ENCODE data around the gene ROR1. TPM values are rescaled to one million over a fixed set of nuclear protein-coding genes. Genes with fewer than 3 reads are reported as not detected.

Gene ROR1
- polyA plus RNA-seq, 1 of the 3 experiments (the other 2 are of a cell fraction): 4.0 TPM

DNA sequence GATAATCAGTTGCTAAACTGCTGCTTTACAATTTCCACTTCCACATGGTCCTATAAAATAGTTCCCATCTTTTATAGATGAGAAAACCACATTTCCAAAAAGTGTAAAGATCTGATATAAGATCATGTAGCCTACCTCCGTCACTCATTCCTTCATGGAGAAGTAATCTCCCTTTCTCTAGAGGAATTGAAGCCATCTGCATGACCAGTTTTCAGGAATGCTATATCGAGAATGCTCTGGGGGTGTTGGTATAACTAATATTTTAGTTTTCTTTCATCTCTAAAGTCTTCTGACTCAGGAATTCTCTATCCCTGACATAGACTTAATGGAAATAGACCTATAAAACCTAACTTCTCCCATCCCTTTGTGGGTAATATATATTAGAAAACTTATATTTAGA, 256.6 kb downstream of the ROR1 start:
- ChIA-PET POLR2A (no interaction called here), CTCF (interaction anchor here (1.6 kb wide), 1 partner anchor 13 kb away, joined by 3 read pairs; no protein-coding TSS in a partner anchor)
- Histone ChIP-seq H3F3A (replicated peaks; ENCODE audit: insufficient read depth) (no peaks in the 10 kb centered on the region), H3K27me3 (ENCODE audit: insufficient read depth) (no peaks in the 10 kb centered on the region), H3K36me3 (replicated peaks in 1 of 2; ENCODE audit: control insufficient read depth in 1 of 2, insufficient read depth in 2 of 2, low read length in 1 of 2) (no peaks in the 10 kb centered on the region), H3K79me2 (ENCODE audit: insufficient read depth) (no peaks in the 10 kb centered on the region), H3K4me1 (ENCODE audit: control insufficient read depth in 1 of 2, insufficient read depth in 2 of 2, low read depth in 1 of 2, low read length in 1 of 2) (no peaks in the 10 kb centered on the region; a peak in 1 of 4 replicates), H4K20me1 (ENCODE audit: insufficient read depth) (no peaks in the 10 kb centered on the region), H3K9me3 (no peaks in the 10 kb centered on the region), H3K9ac (no peak overlapping the region), H3K9me2 (no peaks in the 10 kb centered on the region), H2AFZ (ENCODE audit: low read depth) (no peak overlapping the region), H3K4me2 (no peak overlapping the region), H3K4me3 (ENCODE audit: low read depth in 2 of 2, low read length in 1 of 2) (no peak overlapping the region), H3K27ac (ENCODE audit: low read depth in 2 of 2, low read length in 1 of 2) (no peak overlapping the region)
- no peak for DNase-seq
- 85% methylated on average over 2 of the region's 2 CpGs for WGBS (ENCODE audit: low lambda C conversion rate)
- TF ChIP-seq YY1 (IDR thresholded peaks at IDR 0.05; ENCODE audit: low read depth): no peak

DNA sequence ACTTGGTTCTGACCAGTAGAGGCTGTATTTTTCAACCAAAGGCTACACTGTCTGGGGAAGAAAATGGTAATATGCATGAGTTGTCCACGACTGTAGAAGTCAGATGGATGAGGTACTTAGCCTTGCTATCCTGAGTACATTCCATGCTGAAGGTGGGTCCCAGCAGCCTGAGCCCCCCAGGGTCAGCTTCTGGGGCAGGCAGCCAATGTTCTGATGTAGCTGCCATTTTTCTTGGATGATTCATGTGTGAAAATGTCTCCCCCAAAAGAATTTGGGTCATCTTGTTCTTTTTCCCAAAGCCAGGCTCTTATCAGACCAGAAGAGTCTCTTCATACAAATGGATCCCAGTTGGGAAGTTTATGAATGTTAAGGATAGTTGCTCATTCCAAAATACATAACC, 257.4 kb downstream of the ROR1 start:
- H4K20me1 ChIP-seq (ENCODE audit: insufficient read depth): no peaks in the 10 kb centered on the region
- H3K9me2 ChIP-seq: no peaks in the 10 kb centered on the region
- no peak overlapping the region for H3K4me2 ChIP-seq
- WGBS (ENCODE audit: low lambda C conversion rate): 73% methylated on average over 1 of the region's 1 CpG
- ChIA-PET CTCF (interaction anchor here (1.6 kb wide), 1 partner anchor 13 kb away, joined by 3 read pairs; no protein-coding TSS in a partner anchor), POLR2A (no interaction called here)
- 0 out of 4 replicates have a peak overlapping the region, but pooled peaks of 1 of the 2 experiments have one; percentile 3 for H3K27ac ChIP-seq (ENCODE audit: low read depth in 2 of 2, low read length in 1 of 2)
- H3K36me3 ChIP-seq (replicated peaks in 1 of 2; ENCODE audit: control insufficient read depth in 1 of 2, insufficient read depth in 2 of 2, low read length in 1 of 2): no peaks in the 10 kb centered on the region
- DNase-seq: no peak
- no peak overlapping the region for H2AFZ ChIP-seq (ENCODE audit: low read depth)
- TF ChIP-seq FOSL2 (IDR thresholded peaks at IDR 0.05; ENCODE audit: borderline replicate concordance, low read depth): no peak
- TF ChIP-seq, protein P1, sequence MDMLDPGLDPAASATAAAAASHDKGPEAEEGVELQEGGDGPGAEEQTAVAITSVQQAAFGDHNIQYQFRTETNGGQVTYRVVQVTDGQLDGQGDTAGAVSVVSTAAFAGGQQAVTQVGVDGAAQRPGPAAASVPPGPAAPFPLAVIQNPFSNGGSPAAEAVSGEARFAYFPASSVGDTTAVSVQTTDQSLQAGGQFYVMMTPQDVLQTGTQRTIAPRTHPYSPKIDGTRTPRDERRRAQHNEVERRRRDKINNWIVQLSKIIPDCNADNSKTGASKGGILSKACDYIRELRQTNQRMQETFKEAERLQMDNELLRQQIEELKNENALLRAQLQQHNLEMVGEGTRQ (IDR thresholded peaks at IDR 0.05; ENCODE audit: borderline replicate concordance, low read depth, low read length): no peak
- no peak for TF ChIP-seq CTCF (IDR thresholded peaks at IDR 0.05)
- TF ChIP-seq, protein P2, sequence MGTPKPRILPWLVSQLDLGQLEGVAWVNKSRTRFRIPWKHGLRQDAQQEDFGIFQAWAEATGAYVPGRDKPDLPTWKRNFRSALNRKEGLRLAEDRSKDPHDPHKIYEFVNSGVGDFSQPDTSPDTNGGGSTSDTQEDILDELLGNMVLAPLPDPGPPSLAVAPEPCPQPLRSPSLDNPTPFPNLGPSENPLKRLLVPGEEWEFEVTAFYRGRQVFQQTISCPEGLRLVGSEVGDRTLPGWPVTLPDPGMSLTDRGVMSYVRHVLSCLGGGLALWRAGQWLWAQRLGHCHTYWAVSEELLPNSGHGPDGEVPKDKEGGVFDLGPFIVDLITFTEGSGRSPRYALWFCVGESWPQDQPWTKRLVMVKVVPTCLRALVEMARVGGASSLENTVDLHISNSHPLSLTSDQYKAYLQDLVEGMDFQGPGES (IDR thresholded peaks at IDR 0.05; ENCODE audit: low read depth, low read length): no peak
- no peak for TF ChIP-seq SMC3 (IDR thresholded peaks at IDR 0.05; ENCODE audit: low read depth, low read length)
- no peak for TF ChIP-seq FOXJ3 (CRISPR knock-in tag; IDR thresholded peaks at IDR 0.05)
- no peak for TF ChIP-seq RCOR1 (IDR thresholded peaks at IDR 0.05; ENCODE audit: low read length)
- TF ChIP-seq MEF2A (IDR thresholded peaks at IDR 0.05; ENCODE audit: borderline replicate concordance, low read depth): no peak
- no peak for TF ChIP-seq JUND (IDR thresholded peaks at IDR 0.05)
- no peak for TF ChIP-seq RAD21 (IDR thresholded peaks at IDR 0.05; ENCODE audit: low read length)
- TF ChIP-seq ELF1 (IDR thresholded peaks at IDR 0.05): no peak
- TF ChIP-seq RFX5 (IDR thresholded peaks at IDR 0.05; ENCODE audit: low read length): no peak
- TF ChIP-seq FOXM1 (IDR thresholded peaks at IDR 0.05; ENCODE audit: low read depth): no peak
- no peak for TF ChIP-seq MAX (IDR thresholded peaks at IDR 0.05; ENCODE audit: low read depth)
- no peak for TF ChIP-seq NFIC (IDR thresholded peaks at IDR 0.05; ENCODE audit: borderline replicate concordance)
- no peak for TF ChIP-seq SIN3A (IDR thresholded peaks at IDR 0.05; ENCODE audit: borderline replicate concordance, low read depth, low read length)
- no peak for TF ChIP-seq YY1 (IDR thresholded peaks at IDR 0.05; ENCODE audit: low read depth)
- no peak for TF ChIP-seq EZH2phosphoT487 (IDR thresholded peaks at IDR 0.05; ENCODE audit: borderline replicate concordance, low read depth)
- no peak for TF ChIP-seq GATA2 (CRISPR knock-in tag; IDR thresholded peaks at IDR 0.05)
- H3F3A ChIP-seq (replicated peaks; ENCODE audit: insufficient read depth): no peaks in the 10 kb centered on the region
- H3K27me3 ChIP-seq (ENCODE audit: insufficient read depth): no peaks in the 10 kb centered on the region
- no peaks in the 10 kb centered on the region for H3K9me3 ChIP-seq
- no peak overlapping the region for H3K4me3 ChIP-seq (ENCODE audit: low read depth in 2 of 2, low read length in 1 of 2)
- H3K9ac ChIP-seq: no peak overlapping the region
- H3K79me2 ChIP-seq (ENCODE audit: insufficient read depth): no peaks in the 10 kb centered on the region
- H3K4me1 ChIP-seq (ENCODE audit: control insufficient read depth in 1 of 2, insufficient read depth in 2 of 2, low read depth in 1 of 2, low read length in 1 of 2): no peaks in the 10 kb centered on the region; a peak in 1 of 4 replicates
